H9 (cell line): ENCODE results near the gene TAF3. TPM values are rescaled to one million over a fixed set of nuclear protein-coding genes. Genes with fewer than 3 reads are reported as not detected.

Experiments
- DNase-seq: peaks from one replicate; pipeline ENCODE4 v3.0.0-alpha.2; 2017
- H2AFZ ChIP-seq: one replicate; pipeline ENCODE4 v1.6.1; 2013; ENCODE audit warnings: mild to moderate bottlenecking, low read length, control low read depth, moderate library complexity
- H2AK5ac ChIP-seq: 2 replicates; pipeline ENCODE4 v1.6.1; 2013; ENCODE audit warnings: low read length, control low read depth, mixed read lengths; ENCODE audit not compliant: insufficient read length
- H2BK120ac ChIP-seq: one replicate; pipeline ENCODE4 v1.6.1; 2013; ENCODE audit warnings: low read depth, mild to moderate bottlenecking, low read length, control low read depth, inconsistent platforms; ENCODE audit not compliant: poor library complexity, severe bottlenecking
- H2BK12ac ChIP-seq: 2 replicates; pipeline ENCODE4 v1.6.1; 2013; ENCODE audit warnings: low read length, control low read depth, mixed read lengths, low read depth; ENCODE audit not compliant: insufficient read length
- H2BK15ac ChIP-seq: 2 replicates; pipeline ENCODE4 v1.6.1; 2013; ENCODE audit warnings: low read depth, low read length, control low read depth
- H2BK20ac ChIP-seq: one replicate; pipeline ENCODE4 v1.6.1; 2013; ENCODE audit warnings: low read depth, mild to moderate bottlenecking, low read length, control low read depth, inconsistent platforms; ENCODE audit not compliant: poor library complexity, severe bottlenecking
- H2BK5ac ChIP-seq: 2 replicates; pipeline ENCODE4 v1.6.1; 2013; ENCODE audit warnings: low read length, control low read depth, mixed read lengths; ENCODE audit not compliant: insufficient read length
- H3K14ac ChIP-seq: 2 replicates; pipeline ENCODE4 v1.6.1; 2013; ENCODE audit warnings: low read length, control low read depth; ENCODE audit not compliant: insufficient read depth
- H3K18ac ChIP-seq: 2 replicates; pipeline ENCODE4 v1.6.1; 2013; ENCODE audit warnings: low read depth, mild to moderate bottlenecking, mixed read lengths, low read length, control low read depth; ENCODE audit not compliant: insufficient read length
- H3K23ac ChIP-seq: 2 replicates; pipeline ENCODE4 v1.6.1; 2013; ENCODE audit warnings: low read length, control low read depth, mixed read lengths, low read depth; ENCODE audit not compliant: insufficient read length
- H3K23me2 ChIP-seq: 2 replicates; pipeline ENCODE4 v1.6.1; 2013; ENCODE audit warnings: low read depth, mild to moderate bottlenecking, mixed read lengths, low read length, control low read depth; ENCODE audit not compliant: insufficient read length, poor library complexity, severe bottlenecking
- H3K27ac ChIP-seq: 2 replicates; pipeline ENCODE4 v1.5.1; 2013; ENCODE audit warnings: low read length, control low read depth, mixed read lengths, low read depth; ENCODE audit not compliant: insufficient read length
- H3K27me3 ChIP-seq: 2 replicates; pipeline ENCODE4 v1.6.1; 2013; ENCODE audit warnings: low read length, control low read depth, inconsistent platforms; ENCODE audit not compliant: insufficient read depth
- H3K4ac ChIP-seq: 2 replicates; pipeline ENCODE4 v1.6.1; 2013; ENCODE audit warnings: low read depth, mild to moderate bottlenecking, control low read depth, inconsistent platforms, low read length, moderate library complexity
- H3K4me1 ChIP-seq: 2 replicates; pipeline ENCODE4 v1.6.1; 2013; ENCODE audit warnings: low read length, control low read depth, inconsistent platforms; ENCODE audit not compliant: insufficient read depth
- H3K4me2 ChIP-seq: 2 replicates; pipeline ENCODE4 v1.6.1; 2013; ENCODE audit warnings: low read length, control low read depth, mixed read lengths; ENCODE audit not compliant: insufficient read length, insufficient read depth
- H3K56ac ChIP-seq: 2 replicates; pipeline ENCODE4 v1.6.1; 2013; ENCODE audit warnings: low read depth, mild to moderate bottlenecking, mixed read lengths, low read length, control low read depth; ENCODE audit not compliant: insufficient read length
- H3K79me1 ChIP-seq: 2 replicates; pipeline ENCODE4 v1.6.1; 2013; ENCODE audit warnings: low read depth, mild to moderate bottlenecking, moderate library complexity, low read length, control low read depth, inconsistent platforms; ENCODE audit not compliant: insufficient read depth, poor library complexity, severe bottlenecking
- H3K79me2 ChIP-seq: 2 replicates; pipeline ENCODE4 v1.6.1; 2013; ENCODE audit warnings: low read length, control low read depth, inconsistent platforms; ENCODE audit not compliant: insufficient read depth
- H3K9ac ChIP-seq: 2 replicates; pipeline ENCODE4 v1.6.1; 2013; ENCODE audit warnings: low read length, control low read depth, mixed read lengths; ENCODE audit not compliant: insufficient read length; ENCODE audit errors: extremely low read depth
- H3K9me3 ChIP-seq: one replicate; pipeline ENCODE4 v1.6.1; 2013; ENCODE audit warnings: low read depth, low read length, inconsistent platforms; ENCODE audit not compliant: control insufficient read depth
- H3T11ph ChIP-seq: one replicate; pipeline ENCODE4 v1.6.1; 2013; ENCODE audit warnings: mild to moderate bottlenecking, low read length, control low read depth, inconsistent platforms
- H4K20me1 ChIP-seq: one replicate; pipeline ENCODE4 v1.6.1; 2013; ENCODE audit not compliant: control insufficient read depth, insufficient read length, insufficient read depth
- H4K5ac ChIP-seq: 2 replicates; pipeline ENCODE4 v1.6.1; 2013; ENCODE audit warnings: low read depth, mild to moderate bottlenecking, mixed read lengths, low read length, control low read depth; ENCODE audit not compliant: insufficient read length
- H4K8ac ChIP-seq: replicated peaks from 2 replicates; pipeline ENCODE4 v1.6.1; 2013; ENCODE audit warnings: low read length, control low read depth, mixed read lengths, low read depth; ENCODE audit not compliant: insufficient read length
- H4K91ac ChIP-seq: 2 replicates; pipeline ENCODE4 v1.6.1; 2013; ENCODE audit warnings: low read depth, mild to moderate bottlenecking, moderate library complexity, mixed read lengths, low read length, control low read depth; ENCODE audit not compliant: insufficient read length
- H3K27ac Mint-ChIP-seq, 3 experiments: 2 replicates in 2 of 3; 3 replicates in 1 of 3; pipeline ENCODE4 v1.8.0; 2020 to 2021; ENCODE audit warnings: mixed read lengths in 3 of 3, mild to moderate bottlenecking in 1 of 3, moderate library complexity in 1 of 3
- H3K27me3 Mint-ChIP-seq: 2 replicates; pipeline ENCODE4 v1.8.0; 2021; ENCODE audit warnings: low read depth, mild to moderate bottlenecking, moderate library complexity, mixed read lengths
- H3K36me3 Mint-ChIP-seq, 3 experiments: 2 replicates in 2 of 3; 3 replicates in 1 of 3; pipeline ENCODE4 v1.8.0; 2020 to 2021; ENCODE audit warnings: low read depth in 3 of 3, mixed read lengths in 3 of 3; ENCODE audit not compliant: insufficient read depth in 1 of 3
- H3K4me1 Mint-ChIP-seq, 2 experiments: 2 replicates each; pipeline ENCODE4 v1.8.0; 2020; ENCODE audit warnings: mixed read lengths in 2 of 2
- H3K4me3 Mint-ChIP-seq, 2 experiments: 2 replicates in 1 of 2; 3 replicates in 1 of 2; pipeline ENCODE4 v1.8.0; 2020 to 2021; ENCODE audit warnings: mild to moderate bottlenecking in 2 of 2, mixed read lengths in 2 of 2, moderate library complexity in 1 of 2
- H3K9me3 Mint-ChIP-seq, 2 experiments: 2 replicates in 1 of 2; 3 replicates in 1 of 2; pipeline ENCODE4 v1.8.0; 2020; ENCODE audit warnings: mild to moderate bottlenecking in 2 of 2, mixed read lengths in 2 of 2, moderate library complexity in 1 of 2
- CTCF ChIP-seq: fragments of 200-600 bp; sonication (generic); conservative IDR thresholded peaks from 3 replicates; pipeline ENCODE4 v1.8.0; 2021; ENCODE audit warnings: antibody characterized with exemption, mild to moderate bottlenecking
- WGBS: extraction: QIAGEN DNeasy Blood & Tissue Kit; methylation state at CpG from one replicate; pipeline ENCODE4 v1.1.7; 2013; ENCODE audit warnings: missing lambda C conversion rate, low lambda C conversion rate, mixed read lengths; ENCODE audit not compliant: insufficient read length; ENCODE audit errors: extremely low coverage; 5-methylcytosine and 5-hydroxymethylcytosine counted together
- total RNA-seq: library from RNA; stranded (reverse); gene quantifications from 2 replicates; pipeline ENCODE4 v1.2.1, GENCODE V29; 2021

The TAF3 gene
- total RNA-seq, 1 experiment from 2014 or later: 10.2 TPM

GRCh38 chr10:8013006-8013405, 194.7 kb downstream of the TAF3 start:
- peaks cover 0 to 12% (median 7%) of the 10 kb centered on the region in 3 experiments; a peak in 5 of 7 replicates for H3K36me3 Mint-ChIP-seq
- no peaks in the 10 kb centered on the region for H3K27me3 ChIP-seq
- no peak overlapping the region for H3K23ac ChIP-seq
- H4K20me1 ChIP-seq: no peaks in the 10 kb centered on the region
- no peaks in the 10 kb centered on the region for H3K79me1 ChIP-seq
- H3K4me1 Mint-ChIP-seq: peaks cover 11 to 13% of the 10 kb centered on the region in 2 experiments
- H2AK5ac ChIP-seq: no peak overlapping the region
- WGBS: no CpG with 5 or more reads among the region's 1 CpG
- no peak overlapping the region for H3K4me2 ChIP-seq
- H3K27ac Mint-ChIP-seq: no peak overlapping the region
- DNase-seq: no peak
- H2BK5ac ChIP-seq: no peak overlapping the region
- no peak overlapping the region for H4K91ac ChIP-seq
- H4K8ac ChIP-seq: no peak overlapping the region
- H3K18ac ChIP-seq: no peak overlapping the region
- H3K4me1 ChIP-seq: peaks cover 4% of the 10 kb centered on the region; the same call in 1 of the 2 replicates
- H3K9me3 ChIP-seq: no peaks in the 10 kb centered on the region
- H3K9ac ChIP-seq: no peak overlapping the region
- no peak overlapping the region for H3K4ac ChIP-seq
- H4K5ac ChIP-seq: no peak overlapping the region
- TF ChIP-seq CTCF: no peak
- no peak overlapping the region for H2BK120ac ChIP-seq
- H2BK20ac ChIP-seq: no peak overlapping the region
- no peak overlapping the region for H2BK12ac ChIP-seq
- H3K14ac ChIP-seq: no peak overlapping the region
- H3K23me2 ChIP-seq: no peaks in the 10 kb centered on the region
- H3K4me3 Mint-ChIP-seq: no peak overlapping the region
- peaks cover 1% of the 10 kb centered on the region for H3K27me3 Mint-ChIP-seq
- no peak overlapping the region for H2BK15ac ChIP-seq
- no peak overlapping the region for H3K27ac ChIP-seq
- no peak overlapping the region for H3T11ph ChIP-seq
- no peak overlapping the region for H3K56ac ChIP-seq
- no peaks in the 10 kb centered on the region for H3K79me2 ChIP-seq
- H3K9me3 Mint-ChIP-seq: no peaks in the 10 kb centered on the region
- no peak overlapping the region for H2AFZ ChIP-seq
